Measurements from ENCODE around the gene WBP1.
A peak's percentile ranks its signal among the peaks of the same experiment; 100 is the strongest.

The WBP1 gene

DNA sequence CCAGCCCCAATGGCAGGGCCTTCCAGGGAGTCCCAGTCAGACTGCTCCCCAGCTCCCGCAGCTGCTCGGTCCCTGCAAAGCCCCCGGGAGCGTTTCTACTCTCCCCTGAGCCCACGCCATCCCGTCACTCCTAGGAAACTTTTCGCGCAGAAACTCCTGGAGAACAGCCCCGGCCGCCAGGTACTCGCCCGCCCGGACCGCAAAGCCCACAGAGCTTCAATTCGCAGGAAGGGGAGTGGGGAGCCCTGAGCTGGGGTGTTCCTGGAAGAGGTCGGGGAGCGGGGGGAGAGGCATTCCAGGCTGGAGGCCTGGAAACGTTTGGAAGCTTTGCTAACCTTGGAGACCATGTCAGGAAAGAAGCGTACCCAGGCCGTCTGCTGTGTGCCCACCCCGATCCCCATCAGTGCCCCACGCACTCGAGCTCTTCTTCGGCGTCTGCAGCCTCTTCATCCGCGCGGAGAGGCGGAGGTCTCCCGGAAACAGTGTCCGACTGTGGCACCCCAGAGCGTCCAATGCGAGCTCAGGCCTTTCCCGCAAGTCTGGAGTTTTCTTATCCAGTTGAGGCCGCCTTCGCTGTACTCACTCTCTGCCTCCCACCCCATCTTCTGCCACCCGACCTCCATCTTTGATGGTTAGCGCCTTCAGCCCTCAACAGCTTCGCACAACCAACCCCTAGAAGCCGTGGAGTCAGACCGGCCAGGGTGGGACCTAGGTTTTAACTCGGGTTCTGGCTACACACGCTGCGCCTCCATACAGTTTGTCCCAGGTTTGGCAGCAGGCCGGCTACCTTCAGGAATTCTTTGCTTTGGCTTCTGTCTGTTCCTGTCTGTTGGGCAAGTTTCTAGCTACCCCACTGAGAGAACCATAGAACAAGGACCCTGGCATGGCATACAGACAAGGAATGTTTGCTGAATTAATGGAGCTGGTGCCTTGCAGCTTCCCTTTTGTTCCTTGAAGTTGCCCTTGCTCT lies 45.6 kb downstream of the WBP1 start:
- no peak for ATAC-seq

DNA sequence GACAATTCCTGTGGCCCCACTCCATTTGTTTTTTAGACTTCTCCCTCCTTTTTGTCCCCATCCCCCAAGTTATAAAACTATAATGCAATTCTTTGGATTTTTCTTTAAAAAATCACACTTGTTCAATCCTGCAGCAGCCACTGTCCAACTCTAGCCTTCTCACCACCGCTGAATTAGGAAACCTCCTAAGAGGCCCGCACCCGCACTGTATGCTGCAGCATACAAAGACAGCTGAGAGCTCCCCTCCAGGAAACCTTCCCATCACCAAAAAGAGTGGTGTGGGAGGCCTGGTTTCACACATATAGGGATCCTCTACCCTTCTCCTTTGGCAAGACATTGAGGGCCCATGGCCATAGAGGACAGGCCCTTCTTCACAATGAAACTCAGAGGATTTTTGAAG lies 46.4 kb downstream of the WBP1 start:
- no peak for ATAC-seq

DNA sequence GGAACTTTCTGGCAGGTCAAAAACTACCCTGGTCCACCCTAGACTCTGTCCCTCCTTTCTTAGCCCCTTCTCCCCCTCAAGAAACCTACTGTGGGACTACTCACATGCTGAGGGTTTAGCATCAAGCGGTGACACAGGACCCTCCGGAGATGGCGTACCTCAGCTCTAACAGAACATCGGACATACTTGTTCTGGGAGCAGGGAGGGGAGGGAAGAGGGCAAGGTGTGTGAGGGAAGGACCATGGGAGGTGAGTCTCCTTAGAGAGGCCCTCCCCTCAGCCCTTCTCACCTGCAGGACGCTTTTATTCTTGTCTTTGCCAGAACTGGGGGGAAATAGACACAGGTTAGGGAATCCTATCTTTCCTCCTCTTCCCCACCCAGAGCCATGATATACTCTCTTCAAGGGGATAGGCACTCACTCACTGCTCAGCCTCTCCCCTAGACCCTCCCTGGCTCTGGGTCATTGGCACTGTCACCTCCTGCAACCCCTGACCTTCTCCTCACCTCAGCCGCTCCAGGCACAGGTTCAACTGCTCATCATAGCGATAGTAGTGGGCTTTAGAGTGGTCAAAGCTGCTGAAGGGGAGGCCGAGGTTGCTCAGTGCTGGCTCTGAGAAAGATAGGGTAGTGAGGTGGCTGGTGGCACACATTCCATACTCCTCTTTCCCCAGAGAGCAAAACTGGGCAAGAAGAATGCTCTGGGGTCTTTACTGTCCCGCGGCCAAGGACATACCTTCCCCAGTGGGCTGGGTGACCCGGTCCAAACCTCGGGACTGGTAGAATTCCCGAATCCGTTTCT lies 47.4 kb downstream of the WBP1 start:
- no peak for ATAC-seq

- ATAC-seq = peak; percentile 93 to 95
Measured at GRCh38 chr2:74507145-74507925, 49.1 kb downstream of the WBP1 start, which contains the start of gene PCGF1. Gene PCGF1, minus strand, starts transcription at chr2:74507695. Its CDS starts 27 bp downstream, at chr2:74507668.

GRCh38 chr2:74507926-74508520 lies 49.8 kb downstream of the WBP1 start:
- ATAC-seq = no peak

DNA sequence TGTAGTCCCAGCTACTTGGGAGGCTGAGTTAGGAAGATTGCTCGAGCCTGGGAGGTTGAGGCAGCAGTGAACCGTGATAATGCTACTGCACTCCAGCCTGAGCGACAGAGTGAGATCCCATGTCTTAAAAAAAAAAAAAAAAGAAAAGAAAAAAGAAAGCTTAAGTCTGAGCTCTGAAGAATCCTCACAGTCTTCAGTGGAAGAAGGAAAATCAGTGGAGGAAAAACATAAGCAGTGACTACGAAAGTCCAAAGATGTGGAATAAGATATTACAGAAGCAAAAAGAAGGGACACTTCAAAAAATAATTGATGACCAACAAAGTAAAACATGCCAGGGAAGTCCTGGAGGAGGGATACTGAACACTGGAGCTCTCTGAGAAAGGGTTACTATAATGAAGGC lies 52.0 kb downstream of the WBP1 start:
- no peak for ATAC-seq
